ENCODE measurements around the gene SLC2A13.
"Not testable (repeated sequence)": the region's sequence is repeated elsewhere in the genome, so short reads cannot be mapped to it uniquely, and the experiment has no call there.

Gene SLC2A13

DNA sequence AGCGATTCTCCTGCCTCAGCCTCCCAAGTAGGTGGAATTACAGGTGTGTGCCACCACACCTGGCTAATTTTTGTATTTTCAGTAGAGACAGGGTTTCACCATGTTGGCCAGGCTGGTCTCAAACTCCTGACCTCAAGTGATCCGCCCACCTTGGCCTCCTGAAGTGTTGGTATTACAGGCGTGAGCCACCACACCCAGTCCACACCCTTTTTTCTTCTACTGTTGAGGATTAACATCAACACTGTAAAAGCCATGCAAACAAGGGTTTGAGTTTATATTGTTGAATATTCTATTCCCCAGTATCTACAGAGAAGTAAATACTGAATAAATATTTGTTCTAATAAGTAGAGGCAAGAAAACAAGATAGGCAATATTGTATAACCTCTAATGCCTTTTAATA, 58.9 kb downstream of the SLC2A13 start:
- H3K27me3 ChIP-seq (ENCODE audit: low read depth); H3K36me3 ChIP-seq (replicated peaks); in situ Hi-C loops (cut with MboI; ENCODE audit: low sequenced_read_pairs); DNase-seq (ENCODE audit: low spot score in 2 of 2); H3K4me3 ChIP-seq; H3K9me3 ChIP-seq; H3K4me1 ChIP-seq: not testable (repeated sequence)

DNA sequence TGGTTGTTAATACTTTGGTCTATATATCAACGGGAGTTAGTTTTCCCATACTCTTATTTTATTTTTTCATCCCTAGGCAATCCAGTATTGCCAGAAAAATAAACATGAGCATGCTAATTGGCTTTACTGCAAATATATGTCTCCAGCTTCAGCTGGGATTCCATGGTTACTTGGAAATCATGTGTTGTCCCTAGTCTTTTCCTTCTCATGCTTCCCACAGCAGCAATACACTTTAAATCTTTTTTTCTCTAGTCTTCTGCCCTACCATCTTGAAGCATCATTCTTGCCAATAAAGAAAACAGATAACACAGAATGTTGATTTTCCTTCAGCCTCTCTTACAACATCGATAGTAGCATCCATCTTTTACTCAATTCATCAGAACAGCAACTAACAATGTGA, 60.2 kb downstream of the SLC2A13 start:
- Histone ChIP-seq H3K36me3 (replicated peaks) (no peaks in the 10 kb centered on the region), H3K4me1 (no peaks in the 10 kb centered on the region), H3K4me3 (no peak overlapping the region), H3K9me3 (no peaks in the 10 kb centered on the region), H3K27me3 (ENCODE audit: low read depth) (no peaks in the 10 kb centered on the region)
- DNase-seq (ENCODE audit: low spot score in 2 of 2): no peak
- in situ Hi-C loops (cut with MboI; ENCODE audit: low sequenced_read_pairs): no loop called here

DNA sequence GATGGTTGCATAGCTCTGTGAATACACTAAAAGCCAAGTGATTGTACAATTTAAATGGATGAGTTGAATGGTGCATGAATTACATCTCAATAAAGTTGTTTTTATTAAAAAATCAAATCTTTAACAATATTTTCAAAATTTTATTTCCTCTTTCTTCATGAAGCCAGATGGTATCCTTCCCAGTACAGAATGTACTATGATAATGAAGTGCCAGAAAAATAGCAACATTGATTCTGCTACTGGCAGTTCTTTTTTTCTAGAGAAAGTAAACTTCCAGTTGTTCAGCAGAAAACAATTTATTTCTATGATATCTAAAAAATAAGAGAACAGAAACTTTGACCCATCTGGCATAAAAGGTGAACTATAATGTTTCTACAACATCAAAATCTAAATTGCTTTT, 61.5 kb downstream of the SLC2A13 start:
- in situ Hi-C loops (cut with MboI; ENCODE audit: low sequenced_read_pairs): no loop called here
- no peaks in the 10 kb centered on the region for H3K27me3 ChIP-seq (ENCODE audit: low read depth)
- DNase-seq (ENCODE audit: low spot score in 2 of 2): no peak
- no peaks in the 10 kb centered on the region for H3K36me3 ChIP-seq (replicated peaks)
- H3K4me3 ChIP-seq: no peak overlapping the region
- no peaks in the 10 kb centered on the region for H3K9me3 ChIP-seq
- H3K4me1 ChIP-seq: no peaks in the 10 kb centered on the region

DNA sequence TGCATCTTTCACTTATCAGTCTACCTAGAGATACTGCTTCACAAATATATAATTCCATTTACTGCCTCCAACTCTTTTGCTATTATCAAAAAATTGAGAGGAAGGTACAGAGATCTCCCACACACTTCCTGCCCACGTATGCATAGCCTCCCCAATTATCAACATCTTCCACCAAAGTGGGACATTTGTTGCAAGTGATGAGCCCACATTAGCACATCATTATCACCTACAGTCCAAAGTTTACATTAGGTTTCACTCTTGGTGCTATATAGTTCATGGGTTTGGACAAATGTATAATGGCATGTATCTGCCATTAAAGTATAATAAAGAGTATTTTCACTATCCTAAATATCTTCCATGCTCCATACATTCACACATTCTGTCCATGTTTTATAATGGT, 66.3 kb downstream of the SLC2A13 start:
- in situ Hi-C loops (cut with MboI; ENCODE audit: low sequenced_read_pairs): no loop called here
- H3K36me3 ChIP-seq (replicated peaks): no peaks in the 10 kb centered on the region
- no peaks in the 10 kb centered on the region for H3K27me3 ChIP-seq (ENCODE audit: low read depth)
- no peaks in the 10 kb centered on the region for H3K9me3 ChIP-seq
- no peak for DNase-seq (ENCODE audit: low spot score in 2 of 2)
- H3K4me3 ChIP-seq: no peak overlapping the region
- H3K4me1 ChIP-seq: no peaks in the 10 kb centered on the region

DNA sequence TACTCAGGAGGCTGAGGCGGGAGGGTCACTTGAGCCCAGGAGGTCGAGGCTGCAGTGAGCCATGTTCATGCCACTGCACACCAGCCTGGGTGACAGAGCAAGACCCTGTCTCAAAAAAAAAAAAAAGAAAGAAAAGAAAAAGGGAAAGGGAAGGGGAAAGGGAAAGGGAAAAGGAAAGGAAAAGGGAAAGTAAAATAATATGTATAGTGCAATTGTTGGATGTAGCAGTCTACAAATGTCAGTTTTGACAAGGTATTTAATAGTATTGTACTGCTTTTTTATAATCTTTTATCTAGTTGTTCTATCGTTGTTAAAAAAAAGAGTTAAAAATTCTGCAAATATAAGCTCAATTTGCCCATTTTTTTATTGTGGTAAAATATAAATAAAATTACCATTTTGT, 67.3 kb downstream of the SLC2A13 start:
- H3K36me3 ChIP-seq (replicated peaks): no peaks in the 10 kb centered on the region
- in situ Hi-C loops (cut with MboI; ENCODE audit: low sequenced_read_pairs): no loop called here
- H3K27me3 ChIP-seq (ENCODE audit: low read depth): no peaks in the 10 kb centered on the region
- no peaks in the 10 kb centered on the region for H3K9me3 ChIP-seq
- DNase-seq (ENCODE audit: low spot score in 2 of 2): no peak
- H3K4me3 ChIP-seq: no peak overlapping the region
- H3K4me1 ChIP-seq: no peaks in the 10 kb centered on the region

DNA sequence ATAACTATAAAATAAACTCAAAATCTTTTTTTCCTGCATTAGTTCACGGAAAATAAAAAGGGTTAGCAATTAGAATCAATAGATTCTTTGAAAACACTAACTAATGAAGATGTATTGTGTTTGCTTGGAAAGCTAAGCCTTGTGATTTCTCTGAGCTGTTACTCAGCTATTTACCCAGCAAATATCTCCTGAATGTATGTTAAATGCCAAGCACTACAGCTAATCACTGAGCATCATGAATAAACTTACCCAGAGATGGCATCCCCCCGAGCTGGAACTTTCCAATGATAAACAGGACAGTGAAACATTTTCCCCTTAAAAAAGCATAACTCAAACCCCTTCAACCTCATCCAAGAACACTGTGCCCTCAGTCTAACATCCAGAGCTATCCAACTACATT, 71.2 kb downstream of the SLC2A13 start:
- H3K36me3 ChIP-seq (replicated peaks): no peaks in the 10 kb centered on the region
- H3K9me3 ChIP-seq: no peaks in the 10 kb centered on the region
- no peaks in the 10 kb centered on the region for H3K4me1 ChIP-seq
- DNase-seq (ENCODE audit: low spot score in 2 of 2): no peak
- no peak overlapping the region for H3K4me3 ChIP-seq
- in situ Hi-C loops (cut with MboI; ENCODE audit: low sequenced_read_pairs): no loop called here
- H3K27me3 ChIP-seq (ENCODE audit: low read depth): no peaks in the 10 kb centered on the region

DNA sequence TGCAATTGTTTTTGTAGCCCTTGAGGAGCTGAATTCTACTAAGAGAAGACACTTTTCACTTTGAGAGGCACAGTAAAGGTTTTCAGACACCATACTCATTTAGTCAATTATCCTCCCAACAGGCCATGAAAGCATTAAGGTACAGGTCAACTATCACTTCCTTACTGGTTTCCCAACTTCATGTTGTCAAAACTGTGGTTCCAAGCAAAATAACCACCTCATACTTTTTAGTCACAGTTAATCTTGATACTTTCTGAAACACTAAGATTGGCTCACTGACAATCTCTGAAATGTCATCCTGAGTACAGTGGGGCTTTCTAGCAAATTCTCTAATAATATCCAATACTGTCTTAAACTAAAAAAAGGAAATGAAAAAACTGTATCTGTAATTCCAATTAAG, 71.7 kb downstream of the SLC2A13 start:
- H3K27me3 ChIP-seq (ENCODE audit: low read depth): no peaks in the 10 kb centered on the region
- no peak for DNase-seq (ENCODE audit: low spot score in 2 of 2)
- H3K4me3 ChIP-seq: no peak overlapping the region
- H3K4me1 ChIP-seq: no peaks in the 10 kb centered on the region
- no peaks in the 10 kb centered on the region for H3K36me3 ChIP-seq (replicated peaks)
- in situ Hi-C loops (cut with MboI; ENCODE audit: low sequenced_read_pairs): no loop called here
- H3K9me3 ChIP-seq: no peaks in the 10 kb centered on the region

DNA sequence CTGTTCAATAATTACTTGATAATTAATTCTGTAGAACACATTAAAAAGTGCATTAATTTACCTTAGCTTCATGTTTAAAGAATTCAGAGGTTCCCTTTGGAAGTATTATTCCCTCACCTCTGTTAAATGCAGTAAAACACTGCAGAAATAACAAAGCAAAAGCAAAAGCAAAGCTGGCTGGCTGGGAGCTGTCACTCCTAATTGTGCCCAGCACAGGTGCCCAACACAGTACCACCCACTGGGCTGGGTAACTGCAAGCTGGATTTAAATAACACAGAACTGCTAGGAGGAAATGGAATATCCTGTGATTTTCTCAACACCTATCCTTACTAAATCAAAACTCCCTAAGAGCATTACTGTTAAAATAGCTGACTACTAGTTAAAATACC, 72.6 kb downstream of the SLC2A13 start:
- in situ Hi-C loops (cut with MboI; ENCODE audit: low sequenced_read_pairs): no loop called here
- no peak for DNase-seq (ENCODE audit: low spot score in 2 of 2)
- Histone ChIP-seq H3K9me3 (no peaks in the 10 kb centered on the region), H3K4me3 (no peak overlapping the region), H3K36me3 (replicated peaks) (no peaks in the 10 kb centered on the region), H3K27me3 (ENCODE audit: low read depth) (no peaks in the 10 kb centered on the region), H3K4me1 (no peaks in the 10 kb centered on the region)

DNA sequence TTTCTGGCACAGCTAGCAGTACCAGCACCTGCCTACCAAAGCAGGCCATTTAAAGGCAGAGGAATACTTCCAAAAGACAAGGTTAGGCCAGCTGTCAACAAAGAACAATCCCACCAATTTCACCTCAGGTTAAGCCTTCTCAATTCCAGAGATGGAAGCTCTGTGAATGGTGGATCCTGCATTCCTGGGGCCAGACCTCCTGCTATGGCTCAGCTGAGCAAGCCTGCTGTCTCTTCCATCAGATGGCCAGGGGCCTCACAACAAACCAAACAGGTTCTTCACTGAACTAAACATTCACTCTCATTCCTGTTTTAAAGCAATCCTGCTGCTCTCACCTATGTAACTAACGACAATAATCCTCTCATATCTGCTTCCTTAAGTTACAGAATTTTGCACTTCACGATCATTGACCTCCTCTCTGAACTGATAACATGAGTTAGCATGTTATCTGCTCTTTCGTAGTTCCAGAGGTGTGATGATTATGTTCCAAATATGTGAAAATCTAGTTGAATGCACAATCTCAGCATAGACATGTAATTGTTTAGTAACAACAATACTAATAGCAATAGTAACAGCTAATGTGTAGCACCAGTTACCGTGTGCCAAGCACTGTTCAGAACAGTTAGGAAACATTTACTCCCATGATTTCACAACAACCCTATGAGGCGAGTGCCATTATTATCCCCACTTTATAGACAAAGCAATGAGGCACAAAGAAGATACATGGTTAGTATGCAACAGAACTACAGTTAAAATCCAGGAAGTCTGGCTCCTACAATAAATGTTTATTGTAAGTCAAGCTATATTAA, 73.2 kb downstream of the SLC2A13 start:
- in situ Hi-C loops (cut with MboI; ENCODE audit: low sequenced_read_pairs): no loop called here
- no peaks in the 10 kb centered on the region for H3K9me3 ChIP-seq
- no peaks in the 10 kb centered on the region for H3K36me3 ChIP-seq (replicated peaks)
- no peak overlapping the region for H3K4me3 ChIP-seq
- DNase-seq (ENCODE audit: low spot score in 2 of 2): no peak
- no peaks in the 10 kb centered on the region for H3K27me3 ChIP-seq (ENCODE audit: low read depth)
- H3K4me1 ChIP-seq: no peaks in the 10 kb centered on the region

DNA sequence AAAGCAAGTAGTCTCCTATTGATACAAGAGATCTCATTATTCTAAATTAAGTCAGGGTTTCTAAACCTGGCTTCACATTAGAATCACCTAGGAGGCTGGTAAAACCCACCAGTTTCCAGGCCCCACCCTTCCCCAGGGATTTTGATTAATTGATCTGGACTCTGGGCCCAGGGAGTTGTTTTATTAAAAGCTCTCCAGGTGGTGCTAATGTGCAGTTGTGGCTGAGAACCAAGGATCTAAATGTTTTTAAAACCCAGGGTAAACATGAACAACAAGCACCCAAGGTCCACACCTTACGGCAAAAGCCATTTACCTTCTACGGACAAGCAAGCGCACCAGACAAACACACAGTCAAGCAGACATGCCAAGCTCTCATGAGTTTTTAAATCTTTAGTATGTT, 73.9 kb downstream of the SLC2A13 start:
- in situ Hi-C loops (cut with MboI; ENCODE audit: low sequenced_read_pairs): no loop called here
- H3K4me1 ChIP-seq: no peaks in the 10 kb centered on the region
- H3K9me3 ChIP-seq: no peaks in the 10 kb centered on the region
- no peak overlapping the region for H3K4me3 ChIP-seq
- H3K36me3 ChIP-seq (replicated peaks): no peaks in the 10 kb centered on the region
- no peaks in the 10 kb centered on the region for H3K27me3 ChIP-seq (ENCODE audit: low read depth)
- DNase-seq (ENCODE audit: low spot score in 2 of 2): no peak

DNA sequence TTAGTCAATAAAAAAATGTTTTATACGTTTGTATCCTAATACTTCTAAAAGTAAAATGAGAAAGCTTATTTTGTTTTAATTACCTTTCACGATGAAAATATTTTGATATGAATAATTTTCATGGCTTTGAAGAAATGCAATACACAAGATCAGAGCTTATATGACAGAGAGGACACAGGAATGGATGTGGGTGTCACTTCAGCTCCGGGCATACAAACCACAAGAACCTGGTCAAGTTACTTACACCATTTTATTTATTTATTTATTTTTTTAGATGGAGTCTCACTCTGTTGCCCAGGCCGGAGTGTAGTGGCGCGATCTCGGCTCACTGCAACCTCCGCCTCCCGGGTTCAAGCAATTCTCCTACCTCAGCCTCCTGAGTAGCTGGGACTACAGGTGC, 74.9 kb downstream of the SLC2A13 start:
- H3K27me3 ChIP-seq (ENCODE audit: low read depth); H3K4me1 ChIP-seq; H3K36me3 ChIP-seq (replicated peaks); H3K4me3 ChIP-seq; H3K9me3 ChIP-seq; in situ Hi-C loops (cut with MboI; ENCODE audit: low sequenced_read_pairs); DNase-seq (ENCODE audit: low spot score in 2 of 2): not testable (repeated sequence)

DNA sequence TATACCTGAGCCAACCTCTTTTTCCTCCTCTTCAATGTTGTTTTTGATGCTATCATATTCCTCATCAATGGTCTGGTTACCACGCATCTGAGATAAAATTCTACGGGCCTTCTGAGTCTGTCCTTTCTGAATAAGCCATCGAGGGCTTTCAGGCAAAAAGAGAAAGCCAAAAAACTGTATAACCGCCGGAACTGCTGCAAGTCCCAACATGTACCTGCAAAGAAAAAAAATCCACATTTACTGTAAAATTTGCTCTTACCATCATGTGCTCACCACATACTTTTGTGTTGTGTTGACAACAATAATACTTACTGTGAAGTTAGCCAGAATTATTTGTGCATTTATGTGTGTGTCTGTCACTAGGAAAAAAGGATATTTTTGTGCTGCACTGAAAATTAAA, 77.6 kb downstream of the SLC2A13 start:
- Histone ChIP-seq H3K27me3 (ENCODE audit: low read depth) (no peaks in the 10 kb centered on the region), H3K4me3 (no peak overlapping the region), H3K36me3 (replicated peaks) (no peaks in the 10 kb centered on the region), H3K9me3 (no peaks in the 10 kb centered on the region), H3K4me1 (no peaks in the 10 kb centered on the region)
- in situ Hi-C loops (cut with MboI; ENCODE audit: low sequenced_read_pairs): no loop called here
- DNase-seq (ENCODE audit: low spot score in 2 of 2): no peak

DNA sequence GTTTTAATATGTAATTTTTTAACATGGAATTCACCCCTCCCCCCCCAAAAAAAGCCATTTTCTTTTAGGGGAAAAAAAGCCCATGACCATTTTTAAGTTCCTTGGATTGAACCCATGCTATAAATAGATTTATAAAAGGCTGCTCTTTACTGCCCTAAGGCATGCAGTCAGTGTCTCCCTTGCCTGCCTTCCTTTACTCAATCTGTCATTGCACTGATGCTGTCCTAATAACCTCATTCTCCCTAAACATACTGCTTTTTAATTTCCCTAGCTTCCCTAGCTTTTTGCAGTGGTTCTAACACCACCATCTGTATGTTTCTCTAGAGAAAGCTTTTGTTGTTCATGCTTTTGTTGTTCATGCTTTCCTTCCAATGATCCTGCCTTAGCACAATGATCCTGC, 83.0 kb downstream of the SLC2A13 start:
- Histone ChIP-seq H3K4me1 (0 out of 2 replicates have a peak, but pooled peaks cover 4% of the 10 kb centered on the region), H3K4me3 (no peak overlapping the region), H3K9me3 (no peaks in the 10 kb centered on the region), H3K36me3 (replicated peaks) (no peaks in the 10 kb centered on the region), H3K27me3 (ENCODE audit: low read depth) (no peaks in the 10 kb centered on the region)
- no peak for DNase-seq (ENCODE audit: low spot score in 2 of 2)
- in situ Hi-C loops (cut with MboI; ENCODE audit: low sequenced_read_pairs): no loop called here

DNA sequence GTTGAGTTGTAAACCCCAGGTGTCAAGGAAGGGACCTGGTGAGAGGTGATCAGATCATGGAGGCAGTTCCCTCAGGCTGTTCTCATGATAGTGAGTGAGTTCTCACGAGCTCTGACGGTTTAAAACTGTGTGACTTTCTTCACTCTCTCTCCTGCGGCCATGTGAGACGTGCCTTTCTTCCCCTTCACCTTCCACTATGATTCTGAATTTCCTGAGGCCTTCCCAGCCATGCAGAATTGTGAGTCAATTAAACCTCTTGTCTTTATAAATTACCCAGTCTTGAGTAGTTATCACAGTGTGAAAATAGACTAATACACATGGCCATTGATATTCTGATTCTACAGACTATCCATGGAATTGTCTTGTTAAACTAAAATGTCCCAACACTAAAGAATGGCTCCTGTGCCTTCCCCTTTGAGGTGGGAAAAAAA, 85.6 kb downstream of the SLC2A13 start:
- in situ Hi-C loops (cut with MboI; ENCODE audit: low sequenced_read_pairs): no loop called here
- Histone ChIP-seq H3K4me3 (no peak overlapping the region), H3K9me3 (no peaks in the 10 kb centered on the region), H3K27me3 (ENCODE audit: low read depth) (no peaks in the 10 kb centered on the region), H3K36me3 (replicated peaks) (no peaks in the 10 kb centered on the region), H3K4me1 (0 out of 2 replicates have a peak, but pooled peaks cover 4% of the 10 kb centered on the region)
- no peak for DNase-seq (ENCODE audit: low spot score in 2 of 2)

DNA sequence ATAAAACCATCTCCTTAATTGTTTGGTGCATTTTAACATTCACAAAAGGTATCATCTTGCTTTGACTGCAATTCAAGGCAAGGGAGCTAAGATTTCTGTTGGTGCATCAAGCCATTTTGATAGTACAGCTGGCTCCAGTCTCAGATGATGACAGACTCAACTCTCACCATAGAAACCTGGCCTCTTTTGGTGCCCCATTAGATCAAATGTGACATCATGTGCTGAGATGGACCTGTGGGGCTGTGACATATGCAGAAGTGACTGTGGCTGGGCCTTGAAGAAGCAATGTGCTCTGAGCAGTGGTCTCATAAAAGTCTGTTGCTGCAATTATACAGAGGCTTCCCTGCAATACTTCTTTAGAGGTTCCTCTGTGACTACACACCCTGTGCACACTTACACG, 88.4 kb downstream of the SLC2A13 start:
- Histone ChIP-seq H3K4me1 (0 out of 2 replicates have a peak, but pooled peaks cover 4% of the 10 kb centered on the region), H3K9me3 (no peaks in the 10 kb centered on the region), H3K36me3 (replicated peaks) (no peaks in the 10 kb centered on the region), H3K4me3 (no peak overlapping the region), H3K27me3 (ENCODE audit: low read depth) (no peaks in the 10 kb centered on the region)
- in situ Hi-C loops (cut with MboI; ENCODE audit: low sequenced_read_pairs): loop anchor here (10.0 kb wide), 1 partner anchor 87 kb away; the partner anchor contains the start of gene SLC2A13
- DNase-seq (ENCODE audit: low spot score in 2 of 2): no peak
